WTC11 (cell line): Measurements from ENCODE around the gene GMPR.

Source experiments
- ARID4B ChIP-seq: sonication (generic); formaldehyde crosslinking; IDR thresholded peaks from 2 replicates; pipeline ENCODE4 v1.8.0; 2023; ENCODE audit warnings: missing genetic modification reagents, mild to moderate bottlenecking, borderline replicate concordance
- ATF3 ChIP-seq: sonication (generic); formaldehyde crosslinking; conservative IDR thresholded peaks from 2 replicates; pipeline ENCODE4 v1.8.1; 2022; ENCODE audit warnings: mild to moderate bottlenecking, missing genetic modification reagents
- CTCF ChIP-seq: fragments of 200-600 bp; IDR thresholded peaks from 2 replicates; pipeline ENCODE4 v1.8.0; 2022; ENCODE audit warnings: antibody characterized with exemption
- JUN ChIP-seq: sonication (generic); formaldehyde crosslinking; IDR thresholded peaks from 2 replicates; pipeline ENCODE4 v1.8.0; 2023; ENCODE audit warnings: mild to moderate bottlenecking, missing genetic modification reagents
- TEAD4 ChIP-seq: sonication (generic); formaldehyde crosslinking; IDR thresholded peaks from 2 replicates; pipeline ENCODE4 v1.8.0; 2022; ENCODE audit warnings: mild to moderate bottlenecking, missing genetic modification reagents

- TF ChIP-seq TEAD4 (no peak), ARID4B (CRISPR knock-in tag) (no peak), JUN (CRISPR knock-in tag) (no peak), CTCF (peak; percentile 79), ATF3 (CRISPR knock-in tag) (no peak)
Observed at GRCh38 chr6:16331384-16332174, 93.2 kb downstream of the GMPR start.
